Endothelial cell of umbilical vein (primary cell): ENCODE measurements around the gene NFIC. TPM values are rescaled to one million over a fixed set of nuclear protein-coding genes. Genes with fewer than 3 reads are reported as not detected.

ENCODE experiments used
- BruUV-seq: library from RNA; stranded (reverse); fragments of 400-500 nt; replicated peaks from 2 replicates; lab custom pipeline; 2021; lab: Mats Ljungman, UMichigan
- CTCF ChIA-PET: fragments of 300-600, 350-600 bp; sonication (Branson Sonifier 250); formaldehyde crosslinking; loops from one replicate; lab custom pipeline; 2021; ENCODE audit warnings: antibody characterized with exemption, inconsistent platforms; lab: Charles Lee
- POLR2A ChIA-PET: fragments of 300-600, 350-600 bp; sonication (Branson Sonifier 250); formaldehyde crosslinking; loops from one replicate; lab custom pipeline; 2021; ENCODE audit warnings: antibody characterized with exemption, inconsistent platforms; lab: Charles Lee
- DNase-seq: peaks from one replicate; pipeline ENCODE4 v3.0.0-alpha.2; 2011; ENCODE audit warnings: low read depth, low spot score
- FAIRE-seq: peaks from 2 replicates; lab custom pipeline; 2011; peaks lifted over from hg19 to GRCh38; lab: Jason Lieb, UNC
- H2AFZ ChIP-seq: 2 replicates; pipeline ENCODE4 v1.6.0; 2012; ENCODE audit warnings: low read depth, low read length, control low read depth, inconsistent platforms
- H3K27ac ChIP-seq: 2 replicates; pipeline ENCODE4 v1.5.1; 2011; ENCODE audit warnings: low read depth, mild to moderate bottlenecking, control low read depth, low read length, moderate library complexity; ENCODE audit not compliant: insufficient read depth
- H3K27me3 ChIP-seq, 2 experiments: 2 replicates each; pipeline versions ENCODE4 v1.6.0 to v1.6.1; 2011; ENCODE audit warnings: low read length in 2 of 2, mixed read lengths in 1 of 2; ENCODE audit not compliant: control insufficient read depth in 2 of 2, insufficient read depth in 2 of 2
- H3K36me3 ChIP-seq, 2 experiments: 2 replicates in 1 of 2; 3 replicates in 1 of 2; pipeline ENCODE4 v1.5.1; 2011; ENCODE audit warnings: low read length in 2 of 2, mild to moderate bottlenecking in 1 of 2, moderate library complexity in 1 of 2; ENCODE audit not compliant: control insufficient read depth in 2 of 2, insufficient read depth in 2 of 2; ENCODE audit errors: extremely low read depth in 1 of 2
- H3K4me1 ChIP-seq: 3 replicates; pipeline ENCODE4 v1.5.1; 2011; ENCODE audit warnings: mild to moderate bottlenecking, low read length; ENCODE audit not compliant: control insufficient read depth, insufficient read depth; ENCODE audit errors: extremely low read depth
- H3K4me2 ChIP-seq: 2 replicates; pipeline ENCODE4 v1.6.1; 2011; ENCODE audit warnings: low read length, control low read depth, mixed read lengths; ENCODE audit not compliant: insufficient read depth
- H3K4me3 ChIP-seq, 3 experiments: fragments of 200-600 bp in 1 of 3; sonication (generic), shearing (Covaris generic) in 1 of 3; replicated peaks in 1 of 3; 2 replicates each; pipeline ENCODE4 v1.5.1; 2011 to 2016; ENCODE audit warnings: control low read depth in 3 of 3, low read length in 3 of 3, mild to moderate bottlenecking in 2 of 3, inconsistent platforms in 1 of 3, low read depth in 1 of 3, moderate library complexity in 1 of 3; ENCODE audit not compliant: insufficient read depth in 1 of 3
- H3K79me2 ChIP-seq: 2 replicates; pipeline ENCODE4 v1.6.0; 2012; ENCODE audit warnings: low read length, inconsistent platforms; ENCODE audit not compliant: control insufficient read depth, insufficient read depth
- H3K9ac ChIP-seq: replicated peaks from 2 replicates; pipeline ENCODE3; 2011; ENCODE audit warnings: low read length, control low read depth; ENCODE audit not compliant: insufficient read depth; ENCODE audit errors: extremely low read depth
- H3K9me1 ChIP-seq: replicated peaks from 3 replicates; pipeline ENCODE4 v1.6.0; 2011; ENCODE audit warnings: mild to moderate bottlenecking, low read length; ENCODE audit not compliant: control insufficient read depth, insufficient read depth; ENCODE audit errors: extremely low read depth
- H3K9me3 ChIP-seq: replicated peaks from 2 replicates; pipeline ENCODE4 v1.5.1; 2012; ENCODE audit warnings: low read length, inconsistent platforms; ENCODE audit not compliant: control insufficient read depth, insufficient read depth
- H4K20me1 ChIP-seq: replicated peaks from 2 replicates; pipeline ENCODE3; 2011; ENCODE audit warnings: mild to moderate bottlenecking, low read length; ENCODE audit not compliant: control insufficient read depth, insufficient read depth; ENCODE audit errors: extremely low read depth
- CTCF ChIP-seq, 2 donors: IDR thresholded peaks; 1 replicate in 1 of 2; 2 replicates in 1 of 2; pipeline ENCODE4 v1.5.1; 2011; ENCODE audit warnings: low read length in 2 of 2, mild to moderate bottlenecking in 2 of 2, moderate library complexity in 2 of 2, control low read depth in 1 of 2, inconsistent platforms in 1 of 2, low read depth in 1 of 2; ENCODE audit not compliant: insufficient read depth in 1 of 2; ENCODE audit errors: extremely low read depth in 1 of 2
- EZH2 ChIP-seq: IDR thresholded peaks from 2 replicates; pipeline ENCODE4 v1.6.1; 2012; ENCODE audit warnings: borderline replicate concordance, low read depth, mild to moderate bottlenecking, moderate library complexity, low read length, inconsistent platforms; ENCODE audit not compliant: severe bottlenecking
- FOS ChIP-seq: IDR thresholded peaks from 2 replicates; pipeline ENCODE4 v1.6.1; 2011; ENCODE audit warnings: mild to moderate bottlenecking, low read length, moderate library complexity, borderline replicate concordance; ENCODE audit not compliant: insufficient read depth
- GATA2 ChIP-seq: IDR thresholded peaks from 2 replicates; pipeline ENCODE4 v1.7.0; 2011; ENCODE audit warnings: low read depth, mild to moderate bottlenecking, moderate library complexity, mixed read lengths, low read length; ENCODE audit not compliant: insufficient read length, insufficient read depth
- JUN ChIP-seq: IDR thresholded peaks from 2 replicates; pipeline ENCODE4 v1.6.1; 2011; ENCODE audit warnings: borderline replicate concordance, low read depth; ENCODE audit not compliant: insufficient read length, insufficient read depth
- MAX ChIP-seq: IDR thresholded peaks from 2 replicates; pipeline ENCODE4 v1.6.1; 2011; ENCODE audit not compliant: insufficient read depth, insufficient read length
- MYC ChIP-seq: IDR thresholded peaks from one replicate; pipeline ENCODE4 v1.6.1; 2011; ENCODE audit warnings: mild to moderate bottlenecking, low read depth, low read length
- POLR2A ChIP-seq: IDR thresholded peaks from 2 replicates; pipeline ENCODE4 v1.6.1; 2012; ENCODE audit warnings: low read depth, mild to moderate bottlenecking, control low read depth, low read length
- POLR2AphosphoS5 ChIP-seq: IDR thresholded peaks from 2 replicates; pipeline ENCODE4 v1.6.1; 2012; ENCODE audit warnings: low read depth, mild to moderate bottlenecking, control low read depth, low read length, moderate library complexity; ENCODE audit not compliant: insufficient read depth
- dilution Hi-C: fragments of 300-500 bp; cut with MboI; formaldehyde crosslinking; loops from one replicate; pipeline ENCODE4 v1.15.0; 2019; ENCODE audit warnings: low sequenced_read_pairs; ENCODE audit not compliant: extremely low pct_ligation_motif_present
- intact Hi-C: fragments of 100-400 bp; cut with micrococcal nuclease; formaldehyde crosslinking; loops from one replicate; pipeline ENCODE4 v1.10.0; 2022
- polyA plus RNA-seq, 4 experiments: library from polyadenylated mRNA; depleted of rRNA in 3 of 4; stranded (reverse) in 3 of 4; unstranded in 1 of 4; fragments of >200 nt; gene quantifications; 2 replicates each; pipeline versions ENCODE4 v1.2.1 to v1.2.3, GENCODE V29; 2011 to 2012; ENCODE audit warnings: missing spikeins in 1 of 4
- total RNA-seq: library from RNA; stranded (reverse); gene quantifications from 2 replicates; pipeline ENCODE4 v1.2.3, GENCODE V29; 2021

The NFIC gene
- total and polyA plus RNA-seq, 2 donors (not counting 3 experiments of a cell fraction or from before 2014, with no cell fraction given): 11.4 to 133 TPM

GRCh38 chr19:3448616-3449334, 82.4 kb downstream of the NFIC start:
- no TSS peak for BruUV-seq
- no peaks in the 10 kb centered on the region for H4K20me1 ChIP-seq
- no peak overlapping the region for H3K9ac ChIP-seq
- no peak overlapping the region for H2AFZ ChIP-seq
- H3K36me3 ChIP-seq: peaks cover 5 to 37% of the 10 kb centered on the region in 2 experiments
- no peaks in the 10 kb centered on the region for H3K9me1 ChIP-seq
- intact Hi-C loops (no loop called here), dilution Hi-C loops (no loop called here)
- H3K27ac ChIP-seq: no peak overlapping the region
- DNase-seq (no peak), FAIRE-seq (no peak)
- ChIA-PET CTCF (interaction anchor here (1.2 kb wide), 1 partner anchor 19 kb away, joined by 5 read pairs; no protein-coding TSS in a partner anchor), POLR2A (no interaction called here)
- H3K27me3 ChIP-seq: no peaks in the 10 kb centered on the region
- H3K4me1 ChIP-seq: peaks cover 16% of the 10 kb centered on the region
- no peak for TF ChIP-seq MYC
- TF ChIP-seq GATA2: no peak
- no peak for TF ChIP-seq EZH2
- TF ChIP-seq CTCF (IDR thresholded peaks at IDR 0.05; ENCODE audit: extremely low read depth in 1 of 2, insufficient read depth in 1 of 2, low read depth in 1 of 2, low read length in 2 of 2): no peak
- TF ChIP-seq FOS: no peak
- no peak for TF ChIP-seq POLR2AphosphoS5
- TF ChIP-seq MAX: no peak
- TF ChIP-seq JUN: no peak
- no peak for TF ChIP-seq POLR2A
- no peaks in the 10 kb centered on the region for H3K9me3 ChIP-seq
- H3K4me3 ChIP-seq: no peak overlapping the region
- no peak overlapping the region for H3K4me2 ChIP-seq
- H3K79me2 ChIP-seq: peaks cover 11% of the 10 kb centered on the region
